CD4-positive, alpha-beta T cell treated with Interleukin-15 for 1 hour (primary cell): Measurements from ENCODE around the gene FNDC1.

Experiments
- DNase-seq: peaks from one replicate; pipeline ENCODE4 v3.0.0-alpha.2; 2020

Gene FNDC1

DNA sequence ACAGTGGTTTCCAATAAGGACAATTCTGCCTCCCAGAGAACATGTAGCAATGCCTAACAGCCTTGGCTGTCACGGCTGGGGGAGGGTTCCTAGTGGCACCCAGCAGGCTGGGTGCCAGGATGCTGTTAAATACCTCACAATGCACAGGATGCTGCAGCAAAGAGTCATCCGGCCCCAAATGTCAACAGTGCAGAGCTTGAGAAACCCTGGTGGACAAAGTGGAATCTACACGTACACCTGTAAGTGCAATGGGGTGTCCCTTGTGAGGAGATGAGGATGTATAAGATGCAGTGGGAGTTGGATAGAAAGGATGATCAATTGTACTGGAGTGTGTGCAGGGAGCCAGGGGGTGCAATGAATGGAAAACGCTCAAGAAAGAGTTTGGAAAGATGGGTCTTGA is 142.4 kb downstream of the FNDC1 start:
- no peak for DNase-seq

DNA sequence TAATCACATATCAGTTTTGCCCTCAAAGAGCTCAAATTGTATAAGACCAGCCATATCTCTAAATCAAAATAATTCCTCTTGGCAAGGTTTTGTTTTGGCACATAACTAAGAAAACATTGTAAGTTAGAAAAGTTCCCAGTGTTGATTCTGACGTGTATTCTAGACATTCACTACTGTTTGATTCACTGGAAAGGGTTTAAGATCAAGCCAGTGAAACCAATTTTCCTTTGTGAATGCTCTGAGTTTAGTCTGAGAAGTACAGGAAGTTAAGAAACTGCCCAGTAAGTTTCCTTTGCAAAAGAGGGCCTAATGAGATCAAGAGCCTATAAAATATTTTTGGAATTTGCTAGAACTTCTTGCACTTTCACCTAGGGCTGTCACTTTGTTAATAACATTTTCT is 143.0 kb downstream of the FNDC1 start:
- DNase-seq = no peak

- no peak for DNase-seq
Observed at GRCh38 chr6:159313018-159313417, 143.8 kb downstream of the FNDC1 start.

- no peak for DNase-seq
Observed at GRCh38 chr6:159315562-159315961, 146.4 kb downstream of the FNDC1 start.

GRCh38 chr6:159317430-159317829 is 148.2 kb downstream of the FNDC1 start:
- DNase-seq = no peak

DNA sequence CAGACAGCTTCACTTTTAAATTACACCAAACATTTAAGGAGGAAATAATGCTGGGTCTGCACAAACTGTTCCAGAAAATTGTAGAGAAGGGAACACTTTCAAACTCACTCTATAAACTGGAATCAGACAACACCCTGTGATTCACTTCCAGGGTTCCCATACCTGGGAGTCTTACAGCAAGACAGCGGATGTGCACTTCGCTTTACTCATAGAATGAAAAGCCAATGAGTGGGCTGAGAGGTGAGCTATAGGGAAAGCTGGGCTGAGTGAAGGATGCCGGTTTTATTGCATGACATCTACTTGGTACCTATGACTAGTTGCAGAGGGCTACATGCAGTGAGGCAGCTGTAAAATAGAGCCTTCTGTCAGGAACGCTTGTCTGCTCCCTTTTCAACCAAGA is 152.1 kb downstream of the FNDC1 start:
- no peak for DNase-seq
